Head of caudate nucleus (tissue), 42 donors: ENCODE results near the gene TRPT1.

Experiments used
- DNase-seq, 42 donors: peaks; one replicate each; pipeline versions ENCODE4 v3.0.0 to v3.0.0-alpha.2; 2020 to 2021; ENCODE audit warnings: mixed read lengths in 7 of 42
- intact Hi-C: fragments of 100-400 bp; cut with DNase I; formaldehyde crosslinking; loops from one replicate; pipeline ENCODE4 v1.15.0; 2022

The TRPT1 gene

GRCh38 chr11:64192434-64192833, 33.6 kb downstream of the TRPT1 start:
- intact Hi-C loops = no loop called here
- no peak for DNase-seq

DNA sequence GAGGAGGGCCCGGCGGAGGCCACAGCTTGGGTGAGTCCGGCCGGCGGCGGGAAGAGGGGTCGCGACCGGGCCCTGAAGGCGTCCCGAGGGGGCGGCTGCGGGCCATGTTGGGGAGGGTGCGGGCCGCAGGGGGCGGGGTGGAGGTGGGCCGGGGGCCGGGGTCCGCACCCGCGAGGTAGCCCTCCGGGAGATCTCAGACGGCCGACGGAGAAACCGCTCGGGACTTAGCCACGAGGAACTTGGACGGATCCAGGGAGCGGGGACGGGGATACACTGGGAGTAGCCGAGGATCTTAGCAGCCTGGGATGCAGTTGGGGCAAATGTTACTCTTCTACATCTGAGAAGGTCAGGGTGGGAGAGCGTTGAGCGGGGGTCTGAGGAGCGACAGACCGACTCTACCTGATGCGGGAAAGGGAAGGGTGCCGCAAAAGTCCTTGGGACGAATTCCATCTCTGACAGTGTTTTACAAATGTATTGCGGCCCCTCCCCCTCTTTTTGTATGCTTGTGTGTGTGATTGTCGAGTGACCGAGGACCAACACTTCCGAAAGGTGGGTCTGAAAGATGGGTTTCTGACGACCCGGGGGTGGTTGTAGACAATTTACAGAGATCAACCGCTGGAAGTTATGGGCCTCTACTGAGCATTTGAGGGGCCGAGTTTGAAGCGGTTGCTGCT, 39.4 kb downstream of the TRPT1 start:
- intact Hi-C loops = no loop called here
- DNase-seq = peak in 12 of 42 donors; percentile 17 to 57 (median 35)

GRCh38 chr11:64185693-64186491, 40.1 kb downstream of the TRPT1 start, which contains the start of gene STIP1:
Gene STIP1, plus strand, starts transcription at chr11:64186171. Its CDS starts 91 bp downstream, at chr11:64186262.
- intact Hi-C loops = no loop called here
- DNase-seq = peak; percentile 97 to 100 (median 99)

DNA sequence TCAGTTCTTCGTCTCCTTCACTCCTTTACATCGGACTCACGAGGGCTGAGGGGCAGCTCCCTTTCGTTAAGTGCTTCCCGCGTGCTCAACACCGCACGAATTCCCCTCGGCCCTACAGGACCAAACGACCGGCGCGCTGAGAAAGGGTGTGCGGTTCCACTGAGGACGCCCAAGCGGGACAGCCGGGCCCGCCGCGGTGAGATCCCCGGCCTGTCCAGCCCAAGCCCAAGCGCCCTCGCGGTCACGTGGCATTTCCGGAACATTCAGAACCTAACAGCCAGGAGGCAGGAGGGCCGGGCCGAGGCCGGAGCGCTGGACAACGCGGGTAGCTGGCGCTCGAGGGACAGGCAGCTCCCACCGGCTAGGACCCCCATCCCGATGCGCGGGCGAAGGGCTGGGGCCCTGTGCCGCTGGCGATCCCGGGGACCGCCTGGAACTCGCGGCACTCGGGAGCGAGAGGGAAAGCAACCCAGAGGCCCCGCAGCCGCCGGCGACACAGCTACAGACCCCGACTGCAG, 40.8 kb downstream of the TRPT1 start:
- peak in 40 of 42 donors; percentile 73 to 93 (median 84) for DNase-seq
- intact Hi-C loops = no loop called here

DNA sequence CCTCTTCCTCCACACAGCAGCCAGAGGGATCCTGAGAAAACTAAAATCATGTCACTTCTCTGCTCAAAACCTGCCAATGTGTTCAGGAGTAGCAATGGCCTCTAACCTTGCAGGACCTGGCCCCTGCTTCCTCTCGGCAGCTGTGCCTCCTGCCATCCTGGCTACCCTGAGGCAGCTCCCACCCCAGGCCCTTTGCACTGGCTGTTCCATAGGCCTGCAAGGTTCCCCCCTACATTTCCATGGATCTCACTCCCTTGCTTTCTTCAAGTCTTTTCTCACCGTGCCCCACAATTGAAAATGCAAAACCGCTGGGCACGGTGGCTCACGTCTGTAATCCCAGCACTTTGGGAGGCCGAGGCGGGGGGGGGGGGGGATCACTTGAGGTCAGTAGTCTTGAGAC, 42.1 kb downstream of the TRPT1 start:
- intact Hi-C loops = no loop called here

DNA sequence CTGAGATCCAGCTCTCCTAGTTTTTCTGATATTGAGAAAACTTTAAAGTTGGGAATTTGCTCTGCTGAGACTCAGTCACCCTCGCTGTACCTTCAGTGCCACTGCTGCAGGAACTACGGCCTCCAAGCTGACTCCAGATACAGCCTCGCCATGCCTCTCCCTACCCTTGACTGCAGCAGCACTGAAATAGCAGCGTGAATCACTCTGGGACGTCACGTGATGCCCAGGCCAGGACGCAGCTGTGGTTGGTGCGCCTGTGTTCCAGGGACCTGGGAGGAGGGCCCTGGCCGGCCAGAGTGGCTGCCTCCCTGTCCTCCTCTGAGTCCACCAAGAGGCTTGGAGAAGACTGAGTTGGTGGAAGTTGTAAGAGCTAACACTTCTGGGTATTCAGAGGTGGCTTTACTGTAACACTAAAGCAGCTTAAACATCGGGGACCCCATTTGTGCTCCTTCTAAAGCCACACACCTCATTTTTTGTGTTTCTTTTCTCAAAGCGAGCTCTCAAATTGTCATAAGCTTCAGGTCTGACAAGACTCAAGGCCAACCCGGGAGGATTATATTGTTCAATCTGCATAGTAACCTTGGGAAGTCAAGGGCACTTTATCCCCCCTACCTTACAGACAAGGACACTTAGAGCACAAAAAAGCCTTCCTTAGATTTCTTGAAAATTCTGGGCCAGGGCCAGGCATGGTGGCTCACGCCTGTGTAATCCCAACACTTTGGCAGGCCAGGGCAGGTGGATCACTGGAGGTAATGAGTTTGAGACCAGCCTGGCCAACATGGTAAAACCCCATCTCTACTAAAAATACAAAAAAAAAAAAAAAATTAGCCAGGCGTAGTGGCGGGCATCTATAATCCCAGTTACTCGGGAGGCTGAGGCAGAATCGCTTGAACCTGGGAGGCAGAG, 44.2 kb downstream of the TRPT1 start:
- intact Hi-C loops = no loop called here

More for the DNA sequence above, 42.1 kb downstream of the TRPT1 start:
- no peak for DNase-seq

DNA sequence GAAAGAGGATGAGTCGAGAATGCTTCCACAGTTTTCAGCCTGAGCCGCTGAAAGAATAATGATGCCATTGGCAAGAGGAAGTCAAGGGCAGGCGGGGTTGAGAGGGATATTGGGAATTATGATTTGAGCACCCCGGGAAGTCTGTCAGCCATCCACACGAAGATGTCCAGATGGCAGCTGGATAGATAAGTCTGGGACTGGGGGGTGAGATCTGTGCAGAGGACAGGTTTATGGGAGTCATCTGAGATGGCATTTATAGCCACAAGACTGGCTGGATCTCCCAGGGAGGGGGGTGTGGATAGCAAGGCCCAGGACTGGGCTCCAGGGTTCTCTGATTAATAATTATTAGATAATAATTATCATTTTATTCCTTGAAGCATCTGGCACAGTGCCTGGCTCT, 45.1 kb downstream of the TRPT1 start:
- intact Hi-C loops = no loop called here
- peak in 2 of 42 donors; percentile 16 to 19 for DNase-seq

More for the DNA sequence above, 44.2 kb downstream of the TRPT1 start:
- peak; percentile 88 to 98 (median 95) for DNase-seq

GRCh38 chr11:64178951-64179639, 46.9 kb downstream of the TRPT1 start:
- intact Hi-C loops = no loop called here
- no peak for DNase-seq

- intact Hi-C loops = no loop called here
- DNase-seq = no peak
Measured at GRCh38 chr11:64178203-64178602, 47.8 kb downstream of the TRPT1 start.

DNA sequence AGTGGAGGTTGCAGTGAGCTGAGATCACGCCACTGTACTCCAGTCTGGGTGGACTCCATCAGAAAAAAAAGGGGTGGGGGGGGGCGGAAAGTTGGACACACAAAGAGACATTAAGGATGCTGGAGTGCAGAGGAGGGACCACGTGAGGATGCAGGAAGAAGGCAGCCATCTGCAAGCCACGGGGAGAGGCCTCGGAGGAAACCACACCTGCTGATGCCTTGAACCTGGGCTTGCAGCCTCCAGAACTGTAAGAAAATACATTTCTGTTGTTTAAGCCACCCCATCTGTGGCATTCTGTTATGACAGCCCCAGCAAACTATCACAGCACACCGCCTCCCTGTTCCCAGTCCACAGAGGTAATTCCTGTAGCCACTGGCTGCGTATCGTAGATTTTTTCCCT, 49.2 kb downstream of the TRPT1 start:
- DNase-seq = no peak
- intact Hi-C loops = no loop called here
